GM19372 (cell line): Measurements from ENCODE around the gene SMPDL3A.

Experiments
- ATAC-seq: cut with Tn5 transposase; IDR thresholded peaks from one replicate; pipeline ENCODE4 v1.9.1; 2021; ENCODE audit warnings: mild to moderate bottlenecking, low read depth, moderate library complexity; ENCODE audit not compliant: unreplicated experiment

The SMPDL3A gene

DNA sequence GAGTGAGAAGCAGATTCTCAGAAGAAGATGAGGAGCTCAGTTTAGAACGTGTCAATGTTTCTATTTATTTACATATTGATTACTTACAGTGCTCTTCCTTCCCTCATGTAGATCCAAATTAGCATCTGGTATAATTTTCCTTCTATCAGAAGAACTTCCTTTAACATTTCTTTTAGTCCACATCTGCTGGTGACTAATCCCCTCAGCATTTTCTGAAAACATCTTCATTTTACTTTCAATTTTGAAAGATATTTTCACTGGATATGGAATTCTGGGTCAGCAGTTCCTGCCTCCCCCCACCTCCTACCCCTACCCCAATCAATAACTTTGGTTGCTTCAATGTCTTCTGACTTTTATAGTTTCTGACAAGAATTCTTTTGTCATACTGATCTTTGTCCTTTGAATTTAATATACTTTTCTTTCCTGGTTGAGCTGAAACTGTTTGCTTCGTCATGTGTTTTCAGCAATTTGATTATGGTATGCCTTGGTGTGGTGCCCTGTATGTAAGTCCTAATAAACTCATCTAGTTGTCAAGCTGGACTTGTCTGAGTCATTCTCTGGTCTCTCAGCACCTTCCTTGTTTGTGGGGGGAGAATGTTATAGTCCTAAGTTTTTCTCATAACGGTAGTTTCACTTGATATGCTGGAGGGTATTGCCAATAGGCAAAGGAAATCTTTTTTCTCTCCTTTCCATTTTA lies 57.0 kb downstream of the SMPDL3A start:
- ATAC-seq: no peak

DNA sequence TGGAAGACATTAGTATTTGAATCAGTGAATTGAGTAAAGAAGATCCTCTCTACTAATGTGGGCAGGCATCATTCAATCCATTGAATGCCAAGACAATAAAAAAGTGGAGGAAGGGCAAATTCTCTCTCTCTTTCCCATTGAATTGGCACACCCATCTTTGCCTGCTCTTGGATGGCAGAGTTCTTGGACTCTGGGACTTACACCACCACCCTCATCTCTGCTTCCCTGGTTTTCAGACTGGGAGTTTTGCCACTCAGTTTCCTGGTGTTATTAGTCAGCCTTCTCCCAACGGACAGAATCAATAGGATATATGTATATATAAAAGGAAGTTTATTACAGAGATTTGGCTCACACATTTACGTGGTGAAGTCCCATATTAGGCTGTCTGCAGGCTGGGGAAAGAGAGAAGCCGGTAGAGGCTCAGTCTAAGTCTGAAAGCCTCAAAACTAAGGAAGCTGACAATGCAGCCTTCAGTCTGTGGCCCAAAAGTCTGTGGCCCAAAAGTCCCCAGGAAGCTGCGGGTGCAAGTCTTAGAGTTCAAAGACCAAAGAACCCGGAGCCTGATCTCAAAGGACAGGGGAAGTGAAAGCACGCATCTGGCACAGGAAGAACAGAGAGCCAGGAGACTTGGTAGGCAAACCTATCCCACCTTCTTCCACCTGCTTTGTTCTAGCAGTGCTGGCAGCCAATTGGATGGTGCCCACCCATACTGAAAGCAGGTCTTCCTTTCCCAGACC lies 64.4 kb downstream of the SMPDL3A start:
- no peak for ATAC-seq
